SK-N-SH (cell line): ENCODE data around the gene DDX53. TPM values are rescaled to one million over a fixed set of nuclear protein-coding genes. Genes with fewer than 3 reads are reported as not detected.

Experiments
- CTCF ChIA-PET: fragments of 300-600, 350-600 bp; formaldehyde crosslinking; extraction: SDS; loops from one replicate; lab custom pipeline; 2021; lab: Yijun Ruan, JAX
- POLR2A ChIA-PET: fragments of 350-600 bp; sonication (Branson Sonifier 250); formaldehyde crosslinking; extraction: SDS; loops from one replicate; lab custom pipeline; 2020; ENCODE audit warnings: antibody characterized with exemption, inconsistent platforms; lab: Yijun Ruan, JAX
- DNase-seq: peaks from one replicate; pipeline ENCODE4 v3.0.0; 2012
- H2AFZ ChIP-seq: fragments of 200-600 bp; sonication (generic); 2 replicates; pipeline ENCODE4 v1.8.1; 2016; ENCODE audit warnings: antibody characterized with exemption, mild to moderate bottlenecking, low read depth
- H3F3A ChIP-seq: fragments of 200-600 bp; sonication (generic); replicated peaks from 2 replicates; pipeline ENCODE3; 2016; ENCODE audit warnings: antibody characterized with exemption, mild to moderate bottlenecking; ENCODE audit not compliant: insufficient read depth
- H3K27ac ChIP-seq, 2 experiments: fragments of 200-500 bp in 1 of 2; fragments of 200-600 bp in 1 of 2; sonication (Bioruptor generic) in 1 of 2; sonication (generic), shearing (Covaris generic) in 1 of 2; 2 replicates each; pipeline versions ENCODE4 v1.5.1 to v1.6.1; 2014 to 2016; ENCODE audit warnings: low read depth in 2 of 2, inconsistent platforms in 1 of 2, low read length in 1 of 2, mild to moderate bottlenecking in 1 of 2, mixed read lengths in 1 of 2
- H3K27me3 ChIP-seq: fragments of 200-600 bp; sonication (generic), shearing (Covaris generic); 2 replicates; pipeline ENCODE4 v1.6.1; 2016; ENCODE audit warnings: mixed run types; ENCODE audit not compliant: insufficient read depth
- H3K36me3 ChIP-seq, 2 experiments: fragments of 200-500 bp in 1 of 2; fragments of 200-600 bp in 1 of 2; sonication (Bioruptor generic) in 1 of 2; sonication (generic) in 1 of 2; replicated peaks in 1 of 2; 2 replicates each; pipeline versions ENCODE3 to v1.5.1; 2014 to 2016; ENCODE audit warnings: low read length in 1 of 2, mild to moderate bottlenecking in 1 of 2; ENCODE audit not compliant: insufficient read depth in 2 of 2, control insufficient read depth in 1 of 2
- H3K4me1 ChIP-seq, 2 experiments: fragments of 200-500 bp in 1 of 2; fragments of 200-600 bp in 1 of 2; sonication (Bioruptor generic) in 1 of 2; sonication (generic), shearing (Covaris generic) in 1 of 2; 2 replicates each; pipeline versions ENCODE4 v1.5.1 to v1.6.1; 2014 to 2016; ENCODE audit warnings: low read depth in 1 of 2, low read length in 1 of 2, mixed run types in 1 of 2; ENCODE audit not compliant: insufficient read depth in 2 of 2, control insufficient read depth in 1 of 2
- H3K4me2 ChIP-seq: fragments of 200-600 bp; sonication (generic), shearing (Covaris generic); 2 replicates; pipeline ENCODE4 v1.6.1; 2017; ENCODE audit warnings: mixed run types
- H3K4me3 ChIP-seq, 2 experiments: fragments of 200-500 bp in 1 of 2; fragments of 200-600 bp in 1 of 2; sonication (Bioruptor generic) in 1 of 2; sonication (generic), shearing (Covaris generic) in 1 of 2; 2 replicates each; pipeline versions ENCODE4 v1.5.1 to v1.8.1; 2014 to 2016; ENCODE audit warnings: low read depth in 2 of 2, inconsistent platforms in 1 of 2, low read length in 1 of 2, mild to moderate bottlenecking in 1 of 2, mixed read lengths in 1 of 2, moderate library complexity in 1 of 2
- H3K79me2 ChIP-seq: fragments of 200-600 bp; sonication (generic); 2 replicates; pipeline ENCODE4 v1.8.1; 2017; ENCODE audit warnings: mild to moderate bottlenecking; ENCODE audit not compliant: insufficient read depth
- H3K9ac ChIP-seq: fragments of 200-600 bp; sonication (generic); 2 replicates; pipeline ENCODE4 v1.6.1; 2017; ENCODE audit warnings: mixed run types
- H3K9me2 ChIP-seq: fragments of 200-600 bp; sonication (generic); 2 replicates; pipeline ENCODE4 v1.6.1; 2017; ENCODE audit warnings: mixed run types
- H3K9me3 ChIP-seq: fragments of 200-600 bp; sonication (generic); 2 replicates; pipeline ENCODE4 v1.6.1; 2017; ENCODE audit warnings: mixed run types, mild to moderate bottlenecking, moderate library complexity
- H4K20me1 ChIP-seq: fragments of 200-600 bp; sonication (generic); 2 replicates; pipeline ENCODE4 v1.6.1; 2017; ENCODE audit warnings: mild to moderate bottlenecking, mixed run types; ENCODE audit not compliant: insufficient read depth
- CHD2 ChIP-seq: fragments of 150-350 bp; IDR thresholded peaks from 2 replicates; pipeline ENCODE4 v1.6.1; 2018; ENCODE audit warnings: low read length; ENCODE audit not compliant: partially characterized antibody
- EP300 ChIP-seq, 2 experiments: IDR thresholded peaks; 2 replicates each; pipeline versions ENCODE4 v1.4.0 to v1.6.1; 2012; ENCODE audit warnings: borderline replicate concordance in 1 of 2, low read depth in 1 of 2, low read length in 1 of 2
- EZH2phosphoT487 ChIP-seq: fragments of 200-600 bp; sonication (generic); IDR thresholded peaks from 2 replicates; pipeline ENCODE4 v1.6.1; 2017; ENCODE audit warnings: low read depth, mixed run types, mild to moderate bottlenecking, antibody characterized with exemption, moderate library complexity, borderline replicate concordance
- FOSL2 ChIP-seq: IDR thresholded peaks from 2 replicates; pipeline ENCODE4 v1.4.0; 2012; ENCODE audit warnings: low read depth, mild to moderate bottlenecking, moderate library complexity, borderline replicate concordance
- IRF3 ChIP-seq: fragments of 150-350 bp; IDR thresholded peaks from 2 replicates; pipeline ENCODE4 v1.6.1; 2016; ENCODE audit warnings: mild to moderate bottlenecking, low read depth, low read length
- MAX ChIP-seq: IDR thresholded peaks from 2 replicates; pipeline ENCODE4 v1.4.0; 2012; ENCODE audit warnings: low read depth
- MEF2A ChIP-seq: IDR thresholded peaks from 2 replicates; pipeline ENCODE4 v1.4.0; 2012; ENCODE audit warnings: low read depth, borderline replicate concordance
- MXI1 ChIP-seq: IDR thresholded peaks from 2 replicates; pipeline ENCODE4 v1.6.1; 2012; ENCODE audit warnings: mild to moderate bottlenecking, low read depth, low read length, improper control_type of control experiment
- NFIC ChIP-seq: IDR thresholded peaks from 2 replicates; pipeline ENCODE4 v1.4.0; 2012; ENCODE audit warnings: borderline replicate concordance
- NRF1 ChIP-seq: IDR thresholded peaks from 2 replicates; pipeline ENCODE4 v1.6.1; 2012; ENCODE audit warnings: low read depth, mild to moderate bottlenecking, low read length
- POLR2AphosphoS5 ChIP-seq: IDR thresholded peaks from 2 replicates; pipeline ENCODE4 v1.6.1; 2012; ENCODE audit warnings: low read depth, low read length
- REST ChIP-seq: IDR thresholded peaks from 2 replicates; pipeline ENCODE4 v1.6.1; 2012; ENCODE audit warnings: mild to moderate bottlenecking, low read depth, low read length, moderate library complexity
- SIN3A ChIP-seq: IDR thresholded peaks from 2 replicates; pipeline ENCODE4 v1.6.1; 2012; ENCODE audit warnings: low read depth, mild to moderate bottlenecking, low read length, moderate library complexity, borderline replicate concordance
- SMC3 ChIP-seq: IDR thresholded peaks from 2 replicates; pipeline ENCODE4 v1.6.1; 2012; ENCODE audit warnings: low read depth, low read length, improper control_type of control experiment
- TCF12 ChIP-seq: IDR thresholded peaks from 2 replicates; pipeline ENCODE4 v1.4.0; 2012
- USF1 ChIP-seq: IDR thresholded peaks from 2 replicates; pipeline ENCODE4 v1.4.0; 2012; ENCODE audit warnings: low read depth, borderline replicate concordance
- YY1 ChIP-seq: IDR thresholded peaks from 2 replicates; pipeline ENCODE4 v1.4.0; 2012; ENCODE audit warnings: low read depth, mild to moderate bottlenecking
- WGBS: methylation state at CpG from one replicate; pipeline ENCODE4 v1.1.6; 2017; ENCODE audit warnings: low lambda C conversion rate; 5-methylcytosine and 5-hydroxymethylcytosine counted together
- polyA plus RNA-seq, 3 experiments: library from polyadenylated mRNA; depleted of rRNA; stranded (reverse); fragments of >200 nt; gene quantifications; 2 replicates each; pipeline ENCODE4 v1.2.3, GENCODE V29; 2012

Gene DDX53
- polyA plus RNA-seq, 1 of the 3 experiments (the other 2 are of a cell fraction) = 0.18 TPM

GRCh38 chrX:22974616-22975015 is 25.1 kb upstream of the DDX53 start:
- Histone ChIP-seq H3K9me3 (no peaks in the 10 kb centered on the region), H4K20me1 (no peaks in the 10 kb centered on the region), H3K4me3 (no peak overlapping the region), H3K79me2 (no peaks in the 10 kb centered on the region), H3K9ac (no peak overlapping the region), H3K9me2 (no peaks in the 10 kb centered on the region), H3K4me2 (no peak overlapping the region), H3K4me1 (no peaks in the 10 kb centered on the region), H3K27me3 (no peaks in the 10 kb centered on the region), H3K36me3 (no peaks in the 10 kb centered on the region), H3F3A (no peaks in the 10 kb centered on the region)
- ChIA-PET CTCF (no interaction called here), POLR2A (no interaction called here)
- no peak for DNase-seq
- WGBS = 42% methylated on average over 4 of the region's 4 CpGs
- no peak for TF ChIP-seq MEF2A
- no peak for TF ChIP-seq YY1
- no peak for TF ChIP-seq REST
- no peak for TF ChIP-seq SIN3A
- TF ChIP-seq NFIC = no peak
- TF ChIP-seq SMC3 = no peak
- no peak for TF ChIP-seq USF1
- no peak for TF ChIP-seq FOSL2
- TF ChIP-seq NRF1 = no peak
- TF ChIP-seq IRF3 = no peak
- TF ChIP-seq EZH2phosphoT487 = no peak
- TF ChIP-seq, all 33 proteins: peak for 0
- H3K27ac ChIP-seq = no peak overlapping the region
- H2AFZ ChIP-seq = no peak overlapping the region

- WGBS = 0% methylated on average over 1 of the region's 1 CpG
- POLR2A ChIA-PET = no interaction called here
- H3K4me2 ChIP-seq = no peak overlapping the region
- no peaks in the 10 kb centered on the region for H3K9me2 ChIP-seq
- no peaks in the 10 kb centered on the region for H4K20me1 ChIP-seq
- TF ChIP-seq USF1 (no peak), SIN3A (no peak), MXI1 (no peak), MAX (no peak), POLR2AphosphoS5 (no peak), TCF12 (no peak), CHD2 (no peak), EP300 (IDR thresholded peaks at IDR 0.05; ENCODE audit: borderline replicate concordance in 1 of 2, low read depth in 1 of 2, low read length in 1 of 2) (no peak)
- no peak overlapping the region for H3K9ac ChIP-seq
- H2AFZ ChIP-seq = no peak overlapping the region
- H3K27me3 ChIP-seq = no peaks in the 10 kb centered on the region
- no peaks in the 10 kb centered on the region for H3F3A ChIP-seq
- DNase-seq = no peak
- H3K27ac ChIP-seq = no peak overlapping the region
- no peaks in the 10 kb centered on the region for H3K36me3 ChIP-seq
- H3K4me3 ChIP-seq = no peak overlapping the region
- no peaks in the 10 kb centered on the region for H3K79me2 ChIP-seq
- H3K4me1 ChIP-seq = no peaks in the 10 kb centered on the region
- H3K9me3 ChIP-seq = no peaks in the 10 kb centered on the region
- CTCF ChIA-PET = no interaction called here
Observed at GRCh38 chrX:22975786-22976185, 24.0 kb upstream of the DDX53 start.
